Activated CD4-positive, alpha-beta memory T cell treated with anti-CD3 and anti-CD28 coated beads for 36 hours (primary cell): Measurements from ENCODE around the gene KAZN. TPM values are rescaled to one million over a fixed set of nuclear protein-coding genes. Genes with fewer than 3 reads are reported as not detected.

Experiments used
- CTCF ChIA-PET: fragments of 350-600 bp; sonication (Branson Sonifier 250); formaldehyde crosslinking; loops from one replicate; lab custom pipeline; 2021; ENCODE audit warnings: antibody characterized with exemption, inconsistent platforms; lab: Charles Lee
- POLR2A ChIA-PET: fragments of 350-600 bp; sonication (Branson Sonifier 250); formaldehyde crosslinking; loops from one replicate; lab custom pipeline; 2021; ENCODE audit warnings: antibody characterized with exemption; lab: Charles Lee
- DNase-seq: peaks from one replicate; pipeline ENCODE4 v3.0.0-alpha.2; 2020
- H3K27ac Mint-ChIP-seq: one replicate; pipeline ENCODE4 v1.8.0; 2021; ENCODE audit warnings: mixed read lengths
- H3K27me3 Mint-ChIP-seq: one replicate; pipeline ENCODE4 v1.8.0; 2021; ENCODE audit warnings: mixed read lengths
- H3K36me3 Mint-ChIP-seq: one replicate; pipeline ENCODE4 v1.8.0; 2021; ENCODE audit warnings: mixed read lengths
- H3K4me1 Mint-ChIP-seq: one replicate; pipeline ENCODE4 v1.8.0; 2021; ENCODE audit warnings: low read depth, mixed read lengths
- H3K4me3 Mint-ChIP-seq: one replicate; pipeline ENCODE4 v1.8.0; 2021; ENCODE audit warnings: mild to moderate bottlenecking, mixed read lengths
- H3K9me3 Mint-ChIP-seq: one replicate; pipeline ENCODE4 v1.8.0; 2021; ENCODE audit warnings: mixed read lengths
- intact Hi-C: fragments of 100-400 bp; cut with micrococcal nuclease; formaldehyde crosslinking; loops from one replicate; pipeline ENCODE4 v1.15.1; 2023
- total RNA-seq, 2 experiments: library from RNA; stranded (reverse); gene quantifications; one replicate each; pipeline ENCODE4 v1.2.3, GENCODE V29; 2021

KAZN gene
- total RNA-seq, 2 experiments from 2014 or later, result 0.31 to 0.33 TPM

DNA sequence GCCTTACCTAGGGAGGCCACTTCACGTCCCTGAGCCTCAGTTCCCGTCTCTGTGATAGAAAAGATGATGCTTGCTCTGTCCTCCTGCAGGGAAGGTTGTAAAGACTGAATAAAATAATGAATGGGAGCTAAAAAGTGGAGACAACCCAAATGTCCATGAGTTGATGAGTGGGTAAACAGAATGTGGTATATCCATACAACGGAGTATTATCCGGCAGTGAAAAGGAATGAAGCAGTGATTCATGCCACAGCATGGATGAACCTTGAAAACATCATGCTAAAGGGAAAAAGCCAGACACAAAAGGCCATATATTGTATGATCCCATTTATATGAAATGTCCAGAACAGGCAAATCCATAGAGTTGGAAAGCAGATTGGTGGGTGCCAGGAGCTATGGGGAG is 77.9 kb downstream of the KAZN start:
- Mint-ChIP-seq H3K27ac (no peak overlapping the region), H3K27me3 (peaks cover 2% of the 10 kb centered on the region), H3K4me1 (no peaks in the 10 kb centered on the region), H3K36me3 (no peaks in the 10 kb centered on the region), H3K4me3 (no peak overlapping the region), H3K9me3 (peaks cover 7% of the 10 kb centered on the region)
- no peak for DNase-seq
- intact Hi-C loops, result no loop called here
- POLR2A ChIA-PET, result no interaction called here
- CTCF ChIA-PET, result no interaction called here

DNA sequence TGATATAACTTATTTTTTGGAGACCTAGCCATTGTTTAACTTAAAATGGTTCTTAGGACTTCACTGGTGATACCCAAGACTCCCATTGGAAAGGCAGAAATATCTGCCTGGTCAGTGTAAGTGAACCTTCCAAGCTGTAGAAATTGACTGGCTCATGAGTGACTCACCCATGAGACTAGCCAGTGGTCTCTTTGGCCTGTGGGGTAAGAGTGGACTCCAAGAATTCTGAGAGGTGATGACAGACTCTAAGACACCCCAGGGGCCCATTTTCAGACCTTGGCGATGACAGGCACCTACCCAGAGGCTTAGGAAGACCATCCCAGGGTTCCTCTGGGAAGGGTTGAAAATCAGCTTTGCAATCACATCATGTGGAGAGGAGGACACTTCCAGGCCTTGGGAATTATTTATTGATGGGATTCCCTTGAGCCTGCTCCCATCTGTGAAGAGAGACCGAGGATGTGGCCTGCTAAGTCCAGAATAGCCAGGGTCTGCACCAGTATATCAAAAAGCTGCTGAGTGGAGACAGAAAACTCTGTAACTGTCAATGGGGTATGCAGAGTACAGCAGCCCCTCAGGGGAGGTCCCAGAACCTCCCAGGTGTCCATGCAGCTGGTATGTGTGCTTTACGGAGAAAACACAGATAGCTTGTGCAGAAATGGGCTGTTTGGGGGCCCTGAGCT is 78.9 kb downstream of the KAZN start:
- CTCF ChIA-PET, result no interaction called here
- H3K27ac Mint-ChIP-seq, result no peak overlapping the region
- no peak for DNase-seq
- H3K4me1 Mint-ChIP-seq, result no peaks in the 10 kb centered on the region
- no peaks in the 10 kb centered on the region for H3K36me3 Mint-ChIP-seq
- no peak overlapping the region for H3K4me3 Mint-ChIP-seq
- intact Hi-C loops, result no loop called here
- POLR2A ChIA-PET, result no interaction called here
- H3K9me3 Mint-ChIP-seq, result peaks cover 7% of the 10 kb centered on the region
- peaks cover 4% of the 10 kb centered on the region for H3K27me3 Mint-ChIP-seq

DNA sequence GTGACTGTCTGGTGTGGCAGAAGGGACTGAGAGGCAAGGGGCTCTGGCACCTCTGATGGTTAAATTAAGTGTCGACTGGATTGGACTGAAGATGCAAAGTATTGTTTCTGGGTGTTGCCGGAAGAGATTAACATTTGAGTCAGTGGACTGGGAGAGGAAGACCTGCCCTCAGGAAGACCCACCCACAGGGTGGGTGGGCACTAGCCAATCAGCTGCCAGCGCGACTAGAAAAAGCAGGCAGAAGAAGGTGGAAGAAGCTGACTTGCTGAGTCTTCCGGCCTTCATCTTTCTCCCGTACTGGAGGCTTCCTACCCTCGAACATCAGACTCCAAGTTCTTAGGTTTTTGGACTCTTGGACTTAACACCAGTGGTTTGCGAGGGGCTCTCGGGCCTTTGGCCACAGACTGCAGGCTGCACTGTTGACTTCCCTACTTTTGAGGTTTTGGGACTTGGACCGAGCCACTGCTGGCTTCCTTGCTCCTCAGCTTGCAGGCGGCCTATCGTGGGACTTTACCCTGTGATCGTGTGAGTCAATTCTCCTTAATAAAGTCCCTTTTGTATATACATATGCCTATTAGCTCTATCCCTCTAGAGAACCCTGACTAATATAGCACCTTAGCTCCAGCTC is 79.6 kb downstream of the KAZN start:
- intact Hi-C loops, result no loop called here
- peaks cover 7% of the 10 kb centered on the region for H3K9me3 Mint-ChIP-seq
- H3K36me3 Mint-ChIP-seq, result no peaks in the 10 kb centered on the region
- CTCF ChIA-PET, result no interaction called here
- no peak for DNase-seq
- H3K27me3 Mint-ChIP-seq, result peaks cover 4% of the 10 kb centered on the region
- no peak overlapping the region for H3K4me3 Mint-ChIP-seq
- POLR2A ChIA-PET, result no interaction called here
- no peaks in the 10 kb centered on the region for H3K4me1 Mint-ChIP-seq
- no peak overlapping the region for H3K27ac Mint-ChIP-seq

- intact Hi-C loops, result no loop called here
- Mint-ChIP-seq H3K27me3 (peaks cover 6% of the 10 kb centered on the region), H3K9me3 (peaks cover 9% of the 10 kb centered on the region), H3K27ac (no peak overlapping the region), H3K36me3 (no peaks in the 10 kb centered on the region), H3K4me1 (no peaks in the 10 kb centered on the region), H3K4me3 (no peak overlapping the region)
- ChIA-PET POLR2A (no interaction called here), CTCF (no interaction called here)
- DNase-seq, result no peak
Observed at GRCh38 chr1:14679027-14679688, 80.7 kb downstream of the KAZN start.

DNA sequence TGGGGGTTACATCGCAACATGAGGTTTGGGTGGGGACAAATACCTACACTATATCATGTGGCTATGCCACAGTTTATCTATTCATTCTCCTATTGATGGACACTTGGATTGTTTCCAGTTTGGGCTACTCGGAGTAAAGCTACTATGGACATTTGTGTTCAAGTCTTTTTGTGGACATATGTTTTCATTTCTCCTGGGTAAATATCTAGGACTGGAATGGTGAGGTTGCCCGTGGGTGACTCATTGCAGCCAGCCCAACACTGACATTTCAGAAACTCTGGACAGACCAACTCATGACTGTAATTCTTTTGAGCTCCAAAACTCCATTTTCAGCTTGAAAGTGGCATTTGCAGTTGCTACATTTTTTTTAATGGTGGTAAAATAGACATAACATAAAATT is 82.7 kb downstream of the KAZN start:
- ChIA-PET CTCF (no interaction called here), POLR2A (no interaction called here)
- Mint-ChIP-seq H3K4me3 (no peak overlapping the region), H3K27me3 (peaks cover 6% of the 10 kb centered on the region), H3K27ac (no peak overlapping the region), H3K9me3 (peaks cover 10% of the 10 kb centered on the region), H3K36me3 (no peaks in the 10 kb centered on the region), H3K4me1 (no peaks in the 10 kb centered on the region)
- DNase-seq, result no peak
- intact Hi-C loops, result no loop called here

DNA sequence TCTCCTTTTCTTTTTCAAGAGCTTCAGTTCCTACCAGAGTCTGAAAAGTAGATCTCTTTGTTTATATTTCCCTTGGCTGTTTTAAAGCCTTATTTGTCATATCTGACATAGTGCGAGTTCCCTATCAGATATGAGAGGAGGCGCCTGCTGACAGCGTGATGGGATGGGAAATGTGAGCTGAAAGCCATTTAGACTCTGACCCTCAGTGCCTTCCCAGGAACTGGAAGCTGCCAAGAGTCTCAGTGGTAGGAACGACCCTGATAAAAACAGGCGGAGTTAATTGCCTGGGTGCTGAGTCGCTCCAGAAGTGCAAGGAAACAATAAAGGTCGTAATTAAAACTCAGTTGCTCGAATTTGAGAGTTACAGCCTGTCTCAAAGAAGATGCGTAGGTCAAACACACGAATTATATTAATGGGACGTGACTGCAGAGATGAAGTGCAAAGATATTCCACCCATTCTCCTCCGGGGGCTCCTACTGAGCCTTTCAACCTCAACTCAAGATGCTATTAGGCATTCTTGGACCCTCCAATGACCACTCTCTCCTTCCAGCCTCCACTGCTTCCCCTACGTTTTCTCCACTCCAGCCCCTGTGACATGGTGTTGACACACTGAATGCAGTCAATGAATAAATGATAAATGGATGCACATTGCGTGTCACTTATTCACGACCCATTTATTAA is 84.6 kb downstream of the KAZN start:
- Mint-ChIP-seq H3K27me3 (peaks cover 7% of the 10 kb centered on the region), H3K9me3 (peaks cover 5% of the 10 kb centered on the region), H3K4me3 (no peak overlapping the region), H3K27ac (no peak overlapping the region), H3K4me1 (no peaks in the 10 kb centered on the region), H3K36me3 (no peaks in the 10 kb centered on the region)
- CTCF ChIA-PET, result no interaction called here
- POLR2A ChIA-PET, result no interaction called here
- intact Hi-C loops, result no loop called here
- DNase-seq, result no peak

DNA sequence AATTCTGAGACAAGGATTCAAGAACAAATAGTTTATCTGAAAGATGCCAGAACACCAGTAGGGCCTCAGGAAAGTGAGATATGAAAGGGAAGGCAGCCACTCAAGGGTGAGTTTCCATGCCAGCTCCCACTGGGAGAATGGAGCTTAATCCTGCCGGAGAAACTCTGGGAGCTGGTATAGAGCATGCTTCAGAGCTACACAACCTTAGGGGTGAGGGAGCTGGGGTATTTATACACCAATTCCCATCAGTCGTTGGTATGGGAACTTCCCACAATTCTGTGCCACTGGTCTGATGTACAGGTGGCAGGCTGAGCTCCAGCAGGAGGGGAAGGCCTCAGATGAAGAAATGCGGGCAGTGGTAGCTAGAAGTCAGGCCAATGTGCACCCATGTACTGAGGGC is 86.6 kb downstream of the KAZN start:
- intact Hi-C loops, result no loop called here
- Mint-ChIP-seq H3K4me1 (no peaks in the 10 kb centered on the region), H3K4me3 (no peak overlapping the region), H3K27ac (no peak overlapping the region), H3K9me3 (peaks cover 5% of the 10 kb centered on the region), H3K27me3 (peaks cover 7% of the 10 kb centered on the region), H3K36me3 (no peaks in the 10 kb centered on the region)
- POLR2A ChIA-PET, result no interaction called here
- CTCF ChIA-PET, result no interaction called here
- DNase-seq, result no peak

DNA sequence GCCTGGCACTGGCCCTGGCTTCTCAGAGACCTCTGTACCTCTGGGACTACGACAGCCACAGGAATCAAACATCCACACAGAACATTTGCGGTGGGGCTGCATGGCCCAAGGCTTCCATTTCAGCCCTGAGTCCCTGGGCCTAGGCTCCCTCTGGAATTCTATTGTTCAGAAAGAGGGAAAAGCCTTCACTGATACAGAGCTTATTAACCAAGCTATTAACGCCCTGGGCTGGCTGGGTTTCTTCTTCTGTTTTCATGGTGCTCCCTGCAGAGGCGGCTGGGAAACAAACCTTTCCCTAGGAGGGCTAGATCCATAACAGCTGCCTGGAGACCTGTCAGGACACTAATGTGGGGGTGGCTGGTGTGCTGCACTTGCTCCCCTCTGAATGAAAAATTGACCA is 88.2 kb downstream of the KAZN start:
- Mint-ChIP-seq H3K27ac (no peak overlapping the region), H3K27me3 (peaks cover 6% of the 10 kb centered on the region), H3K9me3 (peaks cover 4% of the 10 kb centered on the region), H3K4me3 (no peak overlapping the region), H3K36me3 (no peaks in the 10 kb centered on the region), H3K4me1 (no peaks in the 10 kb centered on the region)
- no peak for DNase-seq
- intact Hi-C loops, result no loop called here
- ChIA-PET CTCF (no interaction called here), POLR2A (no interaction called here)

GRCh38 chr1:14687147-14687546 is 88.7 kb downstream of the KAZN start:
- CTCF ChIA-PET, result no interaction called here
- H3K9me3 Mint-ChIP-seq, result peaks cover 4% of the 10 kb centered on the region
- intact Hi-C loops, result no loop called here
- H3K27ac Mint-ChIP-seq, result no peak overlapping the region
- H3K27me3 Mint-ChIP-seq, result peaks cover 4% of the 10 kb centered on the region
- no peak overlapping the region for H3K4me3 Mint-ChIP-seq
- H3K4me1 Mint-ChIP-seq, result no peaks in the 10 kb centered on the region
- POLR2A ChIA-PET, result no interaction called here
- DNase-seq, result no peak
- no peaks in the 10 kb centered on the region for H3K36me3 Mint-ChIP-seq

DNA sequence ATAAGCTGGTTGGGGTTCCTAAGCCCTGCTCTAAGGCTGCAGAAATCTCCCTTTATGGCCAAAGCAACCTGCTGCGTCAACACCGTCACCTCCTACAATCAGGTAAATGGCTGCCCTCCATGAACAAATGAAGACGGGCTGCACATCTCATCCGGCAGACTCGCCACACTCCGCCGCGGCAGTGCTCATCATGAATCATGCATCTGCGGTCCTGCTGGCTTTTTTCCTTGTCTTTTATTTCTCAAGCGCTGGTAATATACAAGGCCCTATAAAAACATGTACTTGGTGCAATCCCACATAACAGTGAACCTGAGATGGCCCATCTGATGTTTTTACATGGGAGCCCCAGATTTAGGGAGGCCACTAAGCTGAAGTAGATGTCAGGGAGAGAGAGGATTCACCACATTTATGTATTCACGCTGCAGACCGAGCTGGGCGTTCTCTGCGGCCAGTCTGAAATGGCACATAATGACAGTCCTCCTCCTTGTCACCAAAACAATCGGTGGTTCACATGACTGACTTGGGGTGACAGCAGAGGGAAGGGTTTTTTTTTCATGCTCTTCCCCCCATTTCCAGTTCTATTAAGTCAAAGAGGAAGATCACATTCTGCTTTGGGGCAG is 91.6 kb downstream of the KAZN start:
- ChIA-PET POLR2A (no interaction called here), CTCF (no interaction called here)
- no peak for DNase-seq
- no peak overlapping the region for H3K4me3 Mint-ChIP-seq
- intact Hi-C loops, result no loop called here
- peaks cover 1% of the 10 kb centered on the region for H3K9me3 Mint-ChIP-seq
- peaks cover 7% of the 10 kb centered on the region for H3K27me3 Mint-ChIP-seq
- H3K27ac Mint-ChIP-seq, result no peak overlapping the region
- H3K4me1 Mint-ChIP-seq, result no peaks in the 10 kb centered on the region
- H3K36me3 Mint-ChIP-seq, result no peaks in the 10 kb centered on the region

DNA sequence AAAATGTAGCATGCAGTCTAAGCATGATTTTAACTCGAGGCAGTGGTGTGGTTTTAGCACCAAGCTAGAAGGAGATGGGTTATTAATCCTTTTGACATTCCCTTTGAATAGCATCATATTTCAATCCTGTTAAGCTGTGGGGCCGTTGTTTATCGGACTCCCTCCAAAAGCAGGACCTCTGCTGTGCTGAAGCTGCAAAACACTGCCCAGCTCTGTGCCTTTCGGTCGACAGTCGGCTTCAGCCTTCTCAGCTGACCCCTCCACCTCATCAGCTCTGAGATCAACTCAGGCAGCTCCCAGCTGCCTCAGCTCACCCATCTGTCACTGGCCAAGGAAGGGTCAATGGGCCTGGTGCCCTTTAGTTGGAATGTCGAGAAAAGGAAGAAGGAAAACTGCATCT is 95.5 kb downstream of the KAZN start:
- ChIA-PET CTCF (no interaction called here), POLR2A (no interaction called here)
- DNase-seq, result no peak
- Mint-ChIP-seq H3K4me3 (no peak overlapping the region), H3K36me3 (no peaks in the 10 kb centered on the region), H3K4me1 (no peaks in the 10 kb centered on the region), H3K27me3 (peaks cover 8% of the 10 kb centered on the region), H3K27ac (no peak overlapping the region), H3K9me3 (no peaks in the 10 kb centered on the region)
- intact Hi-C loops, result no loop called here

- Mint-ChIP-seq H3K9me3 (no peaks in the 10 kb centered on the region), H3K27me3 (peaks cover 8% of the 10 kb centered on the region), H3K36me3 (no peaks in the 10 kb centered on the region), H3K4me1 (no peaks in the 10 kb centered on the region), H3K4me3 (no peak overlapping the region), H3K27ac (no peak overlapping the region)
- ChIA-PET POLR2A (no interaction called here), CTCF (no interaction called here)
- no peak for DNase-seq
- intact Hi-C loops, result no loop called here
Observed at GRCh38 chr1:14694589-14694988, 96.1 kb downstream of the KAZN start.
